Stimulated activated naive CD4-positive, alpha-beta T cell treated with Interleukin-2 at 50 U/mL for 16 hours (primary cell): ENCODE measurements around the gene RIPOR2.
"Not testable (repeated sequence)": the region's sequence is repeated elsewhere in the genome, so short reads cannot be mapped to it uniquely, and the experiment has no call there.

Source experiments
- DNase-seq: peaks from one replicate; lab custom pipeline; 2025; lab: John Stamatoyannopoulos, UW

RIPOR2 gene

DNA sequence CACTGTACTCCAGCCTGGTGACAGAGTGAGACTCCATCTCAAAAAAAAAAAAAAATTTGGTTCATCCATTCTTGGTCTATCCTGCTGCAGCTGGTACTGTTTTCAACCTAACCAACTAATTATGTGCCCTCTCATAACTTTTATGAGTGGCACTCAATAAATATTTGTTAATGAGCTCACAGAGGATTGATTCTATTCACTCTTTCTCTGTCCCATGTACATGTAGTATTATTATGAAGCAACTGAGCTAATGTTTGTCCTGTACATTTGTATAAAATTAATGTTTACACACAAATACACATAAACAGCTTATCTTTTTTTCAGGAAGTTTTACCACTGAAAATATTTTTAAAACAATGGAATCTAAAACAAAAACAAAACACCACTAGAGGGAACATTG lies 10.1 kb downstream of the RIPOR2 start:
- DNase-seq, result no peak

DNA sequence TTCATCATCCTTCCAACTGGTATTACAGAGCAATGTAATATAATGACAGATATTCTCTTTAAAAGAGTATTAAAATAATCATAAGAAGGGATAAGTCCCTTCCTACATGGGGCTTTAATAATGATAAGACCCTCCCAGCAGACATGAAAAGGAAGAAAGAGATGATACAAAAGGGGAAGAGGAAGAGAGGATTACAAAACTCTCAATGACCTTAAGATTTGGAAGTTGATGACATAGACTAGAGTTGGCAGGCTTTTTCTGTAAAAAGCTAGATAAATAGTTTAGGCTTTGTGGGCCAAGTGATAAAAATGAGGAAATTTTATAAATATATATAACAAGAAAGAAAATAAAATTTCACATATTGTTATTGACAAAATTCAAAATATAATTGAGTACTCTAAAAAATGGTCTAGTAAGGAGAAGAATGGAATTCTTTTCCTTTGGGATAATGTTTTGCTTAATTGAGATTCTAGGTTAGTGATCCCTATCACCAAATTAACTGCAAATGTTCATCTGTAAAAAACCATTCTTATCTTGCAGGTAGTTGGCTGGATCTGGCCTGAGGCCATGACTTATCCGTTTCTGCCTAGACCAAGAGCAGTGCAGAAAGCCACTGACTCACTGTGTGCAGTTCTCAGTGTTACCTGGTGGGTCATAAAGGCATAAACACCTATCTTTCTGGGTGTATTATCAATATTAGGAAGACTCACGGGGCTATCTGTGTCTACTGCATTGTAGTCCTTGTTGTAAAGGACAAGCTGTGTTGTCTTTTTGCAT lies 11.0 kb downstream of the RIPOR2 start:
- peak; percentile 36 for DNase-seq

DNA sequence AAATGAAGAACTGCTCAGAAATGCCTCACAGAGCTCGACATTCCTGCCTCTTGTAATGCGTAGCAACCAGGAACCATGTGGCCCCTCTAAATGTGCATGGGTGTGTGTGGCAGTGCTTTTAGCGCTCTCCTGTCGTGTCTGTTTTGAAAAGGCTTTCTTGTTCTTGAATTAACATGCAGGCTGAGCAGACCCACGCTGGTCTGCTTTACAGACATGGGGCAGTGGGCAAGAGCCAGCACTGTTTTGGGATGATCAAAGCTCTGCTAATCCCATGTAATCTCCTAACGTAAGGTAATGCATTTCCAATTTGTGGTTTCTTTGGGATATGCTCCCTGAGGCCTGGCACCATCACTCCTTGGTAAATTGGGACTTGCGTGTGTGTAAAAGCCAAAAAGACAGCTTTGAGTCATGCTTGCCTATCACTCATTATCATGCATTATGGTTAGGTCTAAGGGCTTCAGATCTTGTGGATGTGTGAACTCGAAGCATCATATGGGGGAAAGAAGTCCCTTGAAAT lies 11.8 kb downstream of the RIPOR2 start:
- DNase-seq, result no peak

DNA sequence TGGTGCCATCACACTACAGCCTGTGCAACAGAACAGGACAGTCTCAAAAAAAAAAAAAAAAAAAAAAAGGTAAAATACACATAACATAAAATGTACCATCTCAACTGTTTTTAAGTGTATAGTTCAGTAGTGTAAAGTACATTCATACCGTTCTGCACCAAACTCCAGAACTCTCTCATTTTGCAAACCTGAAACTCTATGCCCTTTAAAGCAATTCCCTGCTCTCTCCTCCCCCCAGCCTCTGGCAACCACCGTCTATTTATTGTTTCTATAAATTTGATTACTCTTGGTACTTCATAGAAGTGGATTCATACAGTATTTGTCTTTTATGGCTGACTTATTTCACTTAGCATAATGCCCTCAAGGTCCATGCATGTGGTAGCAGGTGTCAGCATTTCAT lies 12.9 kb downstream of the RIPOR2 start:
- no peak for DNase-seq

GRCh38 chr6:24922170-24922569 lies 13.6 kb downstream of the RIPOR2 start:
- no peak for DNase-seq

- DNase-seq, result no peak
Measured at GRCh38 chr6:24920136-24920535, 15.6 kb downstream of the RIPOR2 start.

- DNase-seq, result no peak
Measured at GRCh38 chr6:24919056-24919892, 16.5 kb downstream of the RIPOR2 start.

DNA sequence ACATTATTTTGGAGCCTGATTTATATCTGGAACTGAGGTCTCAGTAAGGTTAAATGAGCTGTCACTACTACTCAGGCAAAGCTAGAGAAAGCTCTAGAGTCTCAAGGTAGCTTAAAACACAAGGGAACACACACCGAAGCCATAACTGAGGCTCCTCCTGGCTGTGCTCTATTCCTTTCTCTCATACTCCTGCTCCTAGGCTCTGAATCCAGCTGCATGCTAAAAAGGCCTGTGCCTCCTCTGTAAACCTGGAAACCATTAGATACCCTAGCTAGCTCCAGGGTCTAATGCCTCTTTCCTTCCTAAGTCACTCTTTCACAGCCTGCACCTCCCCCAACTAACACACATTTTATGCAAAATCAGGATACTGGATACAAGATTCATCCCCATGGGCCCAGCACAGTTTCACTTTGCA lies 17.1 kb downstream of the RIPOR2 start:
- no peak for DNase-seq

DNA sequence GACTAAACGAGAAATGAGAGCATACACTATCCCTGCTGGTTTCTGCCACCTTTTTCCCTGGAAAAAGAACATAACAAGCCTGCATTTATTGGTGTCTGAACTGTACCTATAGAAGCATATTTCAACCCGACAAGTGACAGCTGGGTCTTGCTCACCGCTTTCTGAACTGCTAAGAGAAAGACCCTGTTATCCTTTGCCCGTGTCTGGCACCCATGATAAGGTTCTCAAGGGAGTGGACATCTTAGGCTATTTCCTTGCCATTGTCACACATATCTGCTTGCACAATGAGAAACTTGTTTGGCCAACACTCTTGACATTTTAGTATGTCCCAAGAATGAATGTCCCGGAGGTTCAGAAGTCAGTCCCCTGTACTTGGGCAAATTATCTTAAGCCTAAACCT lies 19.3 kb downstream of the RIPOR2 start:
- no peak for DNase-seq

- no peak for DNase-seq
Measured at GRCh38 chr6:24915641-24916040, 20.1 kb downstream of the RIPOR2 start.

- DNase-seq, result not testable (repeated sequence)
Measured at GRCh38 chr6:24914082-24914481, 21.7 kb downstream of the RIPOR2 start.

DNA sequence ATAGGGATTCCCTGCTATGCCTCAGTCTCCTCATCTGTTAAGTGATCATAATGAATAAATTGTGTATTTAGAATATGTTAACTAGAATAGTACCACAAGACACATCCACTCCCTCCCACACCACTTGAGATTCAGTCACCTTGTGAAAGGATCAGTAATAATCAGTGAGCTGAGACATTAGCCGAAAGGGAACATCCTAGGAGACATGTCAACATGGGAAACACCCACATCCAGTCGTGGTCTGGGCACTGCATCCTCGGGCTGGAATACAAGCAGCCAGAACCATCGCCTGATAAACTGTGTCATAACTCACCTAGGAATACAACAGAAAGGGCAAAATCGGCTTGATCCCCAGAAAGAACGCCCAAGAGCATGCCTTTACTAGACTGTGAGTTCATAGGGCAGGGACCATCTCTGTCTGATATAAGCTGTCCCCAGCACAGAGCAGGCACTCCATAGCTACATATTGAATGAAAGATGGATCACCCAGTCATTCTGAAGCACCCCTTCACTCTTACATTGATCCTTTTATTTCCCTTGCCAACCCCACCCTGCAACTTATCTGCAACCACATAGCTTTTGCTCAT lies 23.9 kb downstream of the RIPOR2 start:
- no peak for DNase-seq

DNA sequence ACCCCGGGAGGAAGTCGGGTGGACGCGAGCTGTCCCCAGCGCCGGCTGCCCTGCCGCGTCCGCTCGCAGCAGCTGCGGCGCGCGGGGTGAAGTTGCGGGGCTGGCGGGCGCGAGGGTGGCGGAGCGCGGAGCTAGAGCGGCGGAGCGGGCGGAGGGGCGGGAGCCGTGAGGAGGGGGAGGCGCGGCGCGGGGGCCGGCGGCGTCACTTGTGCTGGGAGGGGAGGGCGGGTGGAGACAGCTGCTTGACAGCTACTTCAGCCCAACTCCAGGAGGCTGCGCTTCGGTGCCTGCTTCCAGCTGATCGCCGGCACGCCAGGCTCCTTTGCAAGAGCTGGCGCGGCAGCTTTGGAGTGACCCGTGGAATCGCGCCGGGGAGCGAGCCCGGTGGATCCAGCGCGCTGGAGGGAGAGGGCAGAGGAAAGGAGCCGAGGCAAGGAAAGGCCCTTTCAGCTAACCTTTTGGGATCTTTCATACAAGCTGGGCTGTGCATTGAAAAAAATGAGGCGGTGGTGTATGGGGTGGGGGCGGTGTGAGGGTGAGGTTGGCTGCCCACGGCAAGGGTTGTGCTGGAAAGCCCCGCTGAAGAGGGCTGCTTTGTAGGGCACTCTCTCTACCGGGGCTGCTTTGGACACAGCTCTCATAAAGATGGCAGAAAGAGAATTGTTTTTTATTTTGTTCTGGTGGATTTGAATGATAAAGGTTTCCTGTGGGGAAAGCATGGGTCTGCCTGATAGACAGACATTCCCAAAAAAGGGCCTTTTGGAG lies 24.6 kb downstream of the RIPOR2 start:
- peak; percentile 57 for DNase-seq

DNA sequence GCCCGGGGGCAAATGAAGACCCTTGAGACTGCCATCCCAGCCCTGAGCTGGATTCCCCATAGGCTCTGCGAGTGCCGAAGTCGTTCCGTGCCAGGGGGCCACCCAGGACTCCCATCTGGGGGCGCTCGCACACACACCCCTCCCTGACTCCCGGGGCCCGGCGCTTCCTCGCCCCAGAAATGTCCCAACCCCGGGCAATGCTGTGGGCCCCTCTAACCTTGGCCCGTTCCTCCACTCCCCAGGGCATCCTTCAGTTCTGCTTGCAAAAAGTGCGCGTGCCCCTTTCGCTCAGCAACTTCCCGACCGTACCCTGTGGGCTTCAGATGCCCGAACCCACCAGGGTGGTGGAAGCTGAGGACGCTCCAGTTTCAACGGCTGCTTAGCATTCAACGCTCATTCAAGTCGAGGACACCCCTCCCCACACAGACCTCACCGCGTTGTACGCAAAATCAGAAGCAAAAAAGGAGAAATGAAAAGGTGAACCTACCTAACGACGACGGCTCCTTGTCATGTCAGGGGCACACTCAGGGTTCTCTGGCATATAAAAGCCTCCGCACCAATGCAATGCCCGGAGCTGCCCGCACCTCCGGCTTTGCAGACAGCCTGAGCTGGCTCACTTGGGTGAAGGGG lies 25.3 kb downstream of the RIPOR2 start:
- peak; percentile 13 for DNase-seq

DNA sequence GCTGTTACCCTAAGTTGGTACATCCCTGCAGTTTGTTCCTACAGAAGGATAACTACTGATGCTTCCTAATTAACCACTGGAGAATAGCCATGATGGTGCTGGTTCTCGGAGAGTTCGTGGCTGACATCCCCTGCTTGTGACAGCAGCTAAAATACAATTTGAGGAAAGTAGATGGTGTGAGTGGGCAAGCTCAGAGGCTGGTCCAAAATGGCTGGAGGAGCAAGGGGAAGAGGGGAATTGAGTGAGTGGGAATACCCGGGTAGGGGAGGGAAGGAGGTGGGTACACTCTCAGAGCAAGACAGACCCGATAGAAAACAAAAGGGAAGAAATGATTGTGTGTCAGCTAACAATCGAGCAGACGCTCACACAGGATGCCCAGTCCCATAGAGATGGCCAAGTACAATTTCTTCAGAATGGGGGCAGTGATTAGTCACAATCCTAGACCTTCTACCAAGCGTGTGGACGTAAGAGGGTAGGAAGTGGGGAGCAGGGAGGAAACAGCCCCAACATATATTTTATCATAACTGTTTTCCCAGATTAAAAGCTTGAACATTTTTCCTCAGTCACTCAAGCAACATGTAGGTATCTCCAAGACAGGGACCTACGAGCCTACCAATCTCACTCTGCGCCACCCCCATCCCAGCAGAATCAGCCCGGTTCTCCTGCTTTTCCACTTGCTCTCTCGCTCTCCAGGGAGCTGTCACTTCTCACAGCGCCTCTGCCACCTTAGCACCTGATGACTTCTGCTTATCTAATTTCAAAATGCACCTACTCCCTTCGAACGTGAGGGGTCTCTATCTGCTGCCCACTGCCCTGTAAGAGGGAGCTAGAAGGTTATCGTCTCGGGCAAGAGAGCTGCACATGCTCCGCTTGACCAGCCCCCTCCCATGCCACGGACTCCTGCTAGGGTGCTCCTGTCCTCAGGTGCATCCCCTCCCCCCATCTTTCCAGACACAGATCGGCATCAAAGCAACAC lies 26.2 kb downstream of the RIPOR2 start:
- DNase-seq, result no peak

GRCh38 chr6:24908650-24909035 lies 27.1 kb downstream of the RIPOR2 start:
- DNase-seq, result no peak

- no peak for DNase-seq
Measured at GRCh38 chr6:24907919-24908649, 27.7 kb downstream of the RIPOR2 start.

DNA sequence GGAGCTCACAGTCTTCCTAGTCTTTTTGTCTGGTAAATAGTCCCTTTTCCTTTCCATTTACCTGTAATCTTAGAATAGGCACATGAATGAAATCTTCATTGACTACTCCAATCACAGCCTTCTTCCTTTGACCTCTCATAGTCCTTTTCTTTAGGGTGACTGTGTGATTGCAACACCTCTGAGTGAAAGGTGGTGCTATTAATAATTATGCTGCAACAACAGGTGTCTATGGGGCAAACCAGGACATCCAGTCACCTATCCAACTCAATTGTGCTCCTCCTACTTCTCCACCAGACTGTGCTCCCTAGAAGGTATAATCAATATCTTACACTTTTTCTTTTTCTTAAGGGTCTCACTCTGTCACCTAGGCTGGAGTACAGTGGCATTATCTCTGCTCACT lies 29.4 kb downstream of the RIPOR2 start:
- DNase-seq, result no peak

- no peak for DNase-seq
Measured at GRCh38 chr6:24905483-24905882, 30.3 kb downstream of the RIPOR2 start.

DNA sequence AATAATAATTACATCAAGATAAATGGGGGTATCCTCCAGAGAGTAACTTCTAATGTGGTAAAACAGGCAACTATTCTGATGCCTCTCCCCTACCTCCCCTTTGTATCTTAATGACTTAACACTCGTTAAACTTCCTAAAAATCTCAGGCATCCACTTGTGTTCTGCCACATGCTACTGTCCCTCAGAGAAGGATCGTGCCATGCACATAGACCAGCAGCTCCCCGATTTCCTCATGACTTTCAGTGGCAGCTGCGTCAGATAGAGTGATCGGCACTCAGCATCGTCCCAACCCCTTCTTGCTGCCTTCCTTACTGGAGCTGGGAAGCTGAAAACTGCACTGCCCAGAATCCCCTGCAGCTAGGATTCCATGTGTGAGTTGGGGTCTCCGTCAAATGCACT lies 32.1 kb downstream of the RIPOR2 start:
- no peak for DNase-seq
